Ovary (tissue), 3 donors: ENCODE data around the gene HAND1.

Experiments
- EP300 ChIP-seq: sonication (generic); formaldehyde crosslinking; IDR thresholded peaks from one replicate; pipeline ENCODE4 v1.6.1; 2017; ENCODE audit warnings: antibody characterized with exemption
- POLR2A ChIP-seq: fragments of 450-650 bp; IDR thresholded peaks from one replicate; pipeline ENCODE4 v1.6.1; 2017; ENCODE audit warnings: antibody characterized with exemption, mild to moderate bottlenecking, moderate library complexity
- TF ChIP-seq, protein P1 (sequence below), 3 donors: fragments of 450-650 bp in 2 of 3; fragments of 200-600 bp in 1 of 3; IDR thresholded peaks; one replicate each; pipeline versions ENCODE4 v1.5.1 to v1.8.0; 2016 to 2022; ENCODE audit warnings: antibody characterized with exemption in 3 of 3, mild to moderate bottlenecking in 1 of 3
- donor health status: DM: no; HTN: no; CAD: no.

GRCh38 chr5:154513669-154514084 is 35.6 kb upstream of the HAND1 start:
- TF ChIP-seq POLR2A (no peak), EP300 (no peak)
- TF ChIP-seq, protein P1, sequence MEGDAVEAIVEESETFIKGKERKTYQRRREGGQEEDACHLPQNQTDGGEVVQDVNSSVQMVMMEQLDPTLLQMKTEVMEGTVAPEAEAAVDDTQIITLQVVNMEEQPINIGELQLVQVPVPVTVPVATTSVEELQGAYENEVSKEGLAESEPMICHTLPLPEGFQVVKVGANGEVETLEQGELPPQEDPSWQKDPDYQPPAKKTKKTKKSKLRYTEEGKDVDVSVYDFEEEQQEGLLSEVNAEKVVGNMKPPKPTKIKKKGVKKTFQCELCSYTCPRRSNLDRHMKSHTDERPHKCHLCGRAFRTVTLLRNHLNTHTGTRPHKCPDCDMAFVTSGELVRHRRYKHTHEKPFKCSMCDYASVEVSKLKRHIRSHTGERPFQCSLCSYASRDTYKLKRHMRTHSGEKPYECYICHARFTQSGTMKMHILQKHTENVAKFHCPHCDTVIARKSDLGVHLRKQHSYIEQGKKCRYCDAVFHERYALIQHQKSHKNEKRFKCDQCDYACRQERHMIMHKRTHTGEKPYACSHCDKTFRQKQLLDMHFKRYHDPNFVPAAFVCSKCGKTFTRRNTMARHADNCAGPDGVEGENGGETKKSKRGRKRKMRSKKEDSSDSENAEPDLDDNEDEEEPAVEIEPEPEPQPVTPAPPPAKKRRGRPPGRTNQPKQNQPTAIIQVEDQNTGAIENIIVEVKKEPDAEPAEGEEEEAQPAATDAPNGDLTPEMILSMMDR (IDR thresholded peaks at IDR 0.05), result no peak
